ENCODE data around the gene MS4A4A.

- no peak for TF ChIP-seq CTCF (IDR thresholded peaks at IDR 0.05; ENCODE audit: low read depth, low read length, poor library complexity, severe bottlenecking)
- TF ChIP-seq EZH2phosphoT487 (IDR thresholded peaks at IDR 0.05; ENCODE audit: borderline replicate concordance, low read length), result no peak
These were observed 20.7 kb downstream of the MS4A4A start for GRCh38 chr11:60301178-60301577.
